Head of caudate nucleus (tissue), 42 donors: ENCODE data around the gene GCK.

Experiments used
- DNase-seq, 42 donors: peaks; one replicate each; pipeline versions ENCODE4 v3.0.0 to v3.0.0-alpha.2; 2020 to 2021; ENCODE audit warnings: mixed read lengths in 7 of 42
- intact Hi-C: fragments of 100-400 bp; cut with DNase I; formaldehyde crosslinking; loops from one replicate; pipeline ENCODE4 v1.15.0; 2022

The GCK gene

DNA sequence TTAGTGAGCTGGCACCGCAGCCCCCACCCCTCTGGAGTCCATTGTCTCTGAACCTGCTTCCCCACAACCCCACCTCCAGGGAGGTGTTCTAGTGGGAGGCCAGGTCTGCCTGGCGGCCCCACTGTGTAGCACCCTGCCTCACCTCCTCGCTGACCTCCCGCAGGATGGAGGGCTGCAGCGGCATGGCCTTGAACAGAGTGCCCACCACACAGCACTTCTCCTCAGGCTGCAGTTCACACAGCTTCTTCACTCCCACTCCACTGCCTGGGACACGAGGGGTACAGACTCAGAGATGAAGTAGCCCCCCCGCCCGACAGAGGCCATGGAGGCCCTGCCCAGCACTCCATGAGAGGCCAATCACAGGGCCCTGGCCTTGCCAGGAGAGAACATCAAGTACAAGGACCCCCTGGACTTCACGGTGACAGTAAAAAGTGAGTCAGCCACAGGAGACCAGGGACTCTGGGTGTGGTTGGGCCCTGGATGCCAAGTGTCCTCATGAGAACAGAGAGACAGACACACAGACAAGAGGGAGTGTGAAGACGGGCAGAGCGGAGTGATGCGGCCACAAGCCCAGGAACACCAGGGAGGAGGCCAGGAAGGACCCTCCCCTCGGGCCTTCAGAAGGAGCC lies 71.3 kb downstream of the GCK start:
- DNase-seq = no peak
- intact Hi-C loops = loop anchor here (5.0 kb wide), 1 partner anchor 36 kb away; the partner anchor contains the start of gene POLM

DNA sequence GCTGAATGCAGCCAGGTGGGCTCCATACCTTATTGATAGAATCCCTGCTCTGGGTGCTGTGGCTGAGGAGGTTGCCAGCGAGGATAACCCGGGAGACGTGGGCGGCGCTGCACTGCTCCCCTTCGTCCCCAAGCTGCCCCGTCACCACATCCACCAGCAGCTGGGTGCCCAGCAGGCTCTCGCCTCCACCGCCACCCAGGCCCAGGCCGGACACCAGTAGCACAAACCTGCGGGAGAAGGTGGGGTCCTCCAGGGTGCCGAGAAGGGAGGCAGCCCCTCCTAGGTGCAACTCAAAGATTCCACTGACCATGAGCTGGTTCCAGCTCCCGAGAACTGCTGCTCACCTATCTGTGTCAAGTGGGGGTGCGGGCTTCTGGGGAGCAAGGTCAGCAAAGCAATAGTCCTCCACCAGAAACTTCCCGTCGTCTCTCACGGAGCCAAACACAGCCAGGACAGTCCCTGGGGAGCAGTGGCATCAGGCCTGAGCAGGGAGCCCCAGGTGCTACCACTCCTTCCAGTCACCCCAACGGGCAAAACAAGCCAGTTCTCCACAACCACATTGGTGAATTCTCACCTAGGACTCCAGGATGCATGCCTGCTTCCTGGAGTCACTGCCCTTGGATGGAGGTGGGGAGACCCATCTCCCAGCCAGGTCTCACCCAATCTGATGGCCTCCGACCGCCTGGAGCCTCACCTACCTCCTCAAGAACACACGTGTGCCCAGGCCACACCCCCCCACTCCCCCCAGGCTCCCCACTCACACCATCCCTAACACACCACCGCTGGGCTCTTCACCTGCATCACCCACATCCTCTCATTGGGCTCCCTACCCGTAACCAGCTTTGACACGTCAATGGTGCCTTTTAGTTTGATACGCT lies 72.2 kb downstream of the GCK start:
- no peak for DNase-seq
- intact Hi-C loops = loop anchor here (5.0 kb wide), 1 partner anchor 35 kb away; the partner anchor contains the start of gene POLM

- no peak for DNase-seq
- intact Hi-C loops = loop anchor here (5.0 kb wide), 1 partner anchor 34 kb away; the partner anchor contains the start of gene POLM
These were observed 73.0 kb downstream of the GCK start for GRCh38 chr7:44116087-44116788.

DNA sequence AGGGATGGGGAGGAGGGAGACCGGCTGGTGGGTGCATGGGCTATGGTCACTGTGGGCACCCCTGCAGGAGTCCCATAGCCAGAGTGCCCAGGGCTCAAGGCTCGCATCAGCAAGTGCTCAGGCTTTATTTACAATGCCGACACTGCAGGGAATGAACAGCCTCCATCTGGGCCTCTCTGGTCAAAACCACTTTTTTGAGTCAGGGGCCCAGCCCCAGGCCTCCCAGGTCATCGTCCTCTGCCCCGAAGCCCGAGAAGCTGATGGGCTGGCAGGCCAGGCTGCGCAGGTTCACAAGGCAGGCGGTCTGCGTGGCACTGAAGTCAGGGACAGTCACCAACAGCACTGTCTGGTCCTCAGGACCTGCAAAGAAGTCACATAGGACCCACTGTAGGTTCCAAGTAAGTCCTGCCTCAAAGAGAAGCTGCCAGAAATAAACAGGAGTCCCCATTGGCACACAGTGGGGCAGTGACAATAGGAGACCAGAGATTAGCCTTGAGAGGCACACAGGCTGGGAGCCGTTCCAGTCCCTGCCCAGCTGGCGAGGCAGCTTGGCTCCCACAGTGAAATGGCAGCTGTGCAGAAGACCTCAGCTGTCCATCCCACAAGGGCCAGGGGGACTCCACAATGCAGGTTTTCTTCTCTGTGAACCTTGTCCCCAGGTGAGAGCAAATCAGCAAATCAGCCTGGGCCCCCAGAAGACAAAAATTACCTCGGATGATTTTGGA lies 74.5 kb downstream of the GCK start:
- DNase-seq = peak; percentile 67 to 93 (median 86)
- intact Hi-C loops = loop anchor here (5.0 kb wide), 1 partner anchor 32 kb away; the partner anchor contains the start of gene POLM

GRCh38 chr7:44113764-44114354 lies 75.4 kb downstream of the GCK start:
- DNase-seq = no peak
- intact Hi-C loops = no loop called here

GRCh38 chr7:44112997-44113763 lies 76.1 kb downstream of the GCK start:
- intact Hi-C loops = no loop called here
- DNase-seq = no peak

DNA sequence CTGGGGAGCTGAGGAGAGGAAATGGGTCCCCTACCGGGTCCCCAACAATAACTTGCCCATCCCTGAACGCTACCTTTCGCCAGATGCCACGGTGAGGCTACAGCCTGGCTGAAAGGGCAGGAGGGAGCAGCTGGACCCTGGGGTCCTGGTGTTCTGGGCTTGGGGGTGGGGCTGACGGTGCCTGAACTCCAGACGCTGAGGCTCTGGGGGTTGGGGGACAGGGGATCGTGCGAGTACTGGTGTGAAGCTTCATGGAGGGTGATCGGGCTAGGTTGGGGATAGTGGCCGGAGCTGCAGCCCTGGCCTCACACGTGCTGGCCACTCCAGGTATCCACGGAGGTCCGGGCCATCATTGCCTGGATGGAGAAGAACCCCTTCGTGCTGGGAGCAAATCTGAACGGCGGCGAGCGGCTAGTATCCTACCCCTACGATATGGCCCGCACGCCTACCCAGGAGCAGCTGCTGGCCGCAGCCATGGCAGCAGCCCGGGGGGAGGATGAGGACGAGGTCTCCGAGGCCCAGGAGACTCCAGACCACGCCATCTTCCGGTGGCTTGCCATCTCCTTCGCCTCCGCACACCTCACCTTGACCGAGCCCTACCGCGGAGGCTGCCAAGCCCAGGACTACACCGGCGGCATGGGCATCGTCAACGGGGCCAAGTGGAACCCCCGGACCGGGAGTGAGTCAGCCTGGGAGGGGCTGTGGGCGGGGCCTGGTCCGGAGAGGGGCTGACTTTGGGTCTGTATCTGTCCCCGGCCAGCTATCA lies 76.8 kb downstream of the GCK start:
- no peak for DNase-seq
- intact Hi-C loops = no loop called here

- intact Hi-C loops = no loop called here
These were observed 77.5 kb downstream of the GCK start for GRCh38 chr7:44111761-44112160.

DNA sequence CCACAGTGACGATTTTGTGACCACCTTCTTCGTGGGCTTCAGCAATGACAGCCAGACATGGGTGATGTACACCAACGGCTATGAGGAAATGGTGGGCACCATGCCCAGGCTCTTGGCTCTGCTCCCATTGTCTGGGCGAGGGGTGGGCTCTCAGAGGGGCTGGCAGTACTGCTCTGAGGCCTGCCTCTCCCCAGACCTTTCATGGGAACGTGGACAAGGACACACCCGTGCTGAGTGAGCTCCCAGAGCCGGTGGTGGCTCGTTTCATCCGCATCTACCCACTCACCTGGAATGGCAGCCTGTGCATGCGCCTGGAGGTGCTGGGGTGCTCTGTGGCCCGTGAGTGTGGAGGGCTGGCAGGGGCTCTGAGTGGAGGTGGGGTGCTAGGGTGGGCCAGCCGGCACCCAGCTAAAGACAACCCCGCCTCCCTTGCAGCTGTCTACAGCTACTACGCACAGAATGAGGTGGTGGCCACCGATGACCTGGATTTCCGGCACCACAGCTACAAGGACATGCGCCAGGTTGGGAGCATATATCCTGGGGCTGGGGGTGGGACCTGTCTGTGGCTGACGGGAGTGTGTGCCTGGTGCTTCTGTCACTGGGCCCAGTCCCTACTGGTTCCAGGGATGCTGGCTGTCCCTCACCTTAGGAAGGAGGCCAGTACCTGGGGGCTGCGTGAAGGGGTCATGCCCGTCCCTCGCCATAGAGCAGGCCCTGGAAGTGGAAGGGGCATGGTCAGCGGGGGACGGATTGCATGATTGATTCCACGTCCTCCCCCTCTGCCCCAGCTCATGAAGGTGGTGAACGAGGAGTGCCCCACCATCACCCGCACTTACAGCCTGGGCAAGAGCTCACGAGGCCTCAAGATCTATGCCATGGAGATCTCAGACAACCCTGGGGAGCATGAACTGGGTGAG lies 78.3 kb downstream of the GCK start:
- intact Hi-C loops = no loop called here
- DNase-seq = no peak

More at GRCh38 chr7:44111761-44112160, 77.5 kb downstream of the GCK start:
- DNase-seq = peak in 37 of 42 donors; percentile 20 to 85 (median 56)

DNA sequence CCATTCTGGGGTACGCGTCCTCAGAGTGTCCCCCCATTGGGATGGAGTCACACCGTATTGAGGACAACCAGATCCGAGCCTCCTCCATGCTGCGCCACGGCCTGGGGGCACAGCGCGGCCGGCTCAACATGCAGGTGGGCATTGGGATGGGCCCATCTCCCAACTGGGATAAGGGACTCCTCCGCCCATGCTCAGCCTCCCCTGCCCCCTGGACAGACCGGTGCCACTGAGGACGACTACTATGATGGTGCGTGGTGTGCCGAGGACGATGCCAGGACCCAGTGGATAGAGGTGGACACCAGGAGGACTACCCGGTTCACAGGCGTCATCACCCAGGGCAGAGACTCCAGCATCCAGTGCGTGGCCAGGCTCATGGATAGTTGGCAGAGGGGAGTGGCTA lies 79.2 kb downstream of the GCK start:
- intact Hi-C loops = no loop called here
- no peak for DNase-seq

DNA sequence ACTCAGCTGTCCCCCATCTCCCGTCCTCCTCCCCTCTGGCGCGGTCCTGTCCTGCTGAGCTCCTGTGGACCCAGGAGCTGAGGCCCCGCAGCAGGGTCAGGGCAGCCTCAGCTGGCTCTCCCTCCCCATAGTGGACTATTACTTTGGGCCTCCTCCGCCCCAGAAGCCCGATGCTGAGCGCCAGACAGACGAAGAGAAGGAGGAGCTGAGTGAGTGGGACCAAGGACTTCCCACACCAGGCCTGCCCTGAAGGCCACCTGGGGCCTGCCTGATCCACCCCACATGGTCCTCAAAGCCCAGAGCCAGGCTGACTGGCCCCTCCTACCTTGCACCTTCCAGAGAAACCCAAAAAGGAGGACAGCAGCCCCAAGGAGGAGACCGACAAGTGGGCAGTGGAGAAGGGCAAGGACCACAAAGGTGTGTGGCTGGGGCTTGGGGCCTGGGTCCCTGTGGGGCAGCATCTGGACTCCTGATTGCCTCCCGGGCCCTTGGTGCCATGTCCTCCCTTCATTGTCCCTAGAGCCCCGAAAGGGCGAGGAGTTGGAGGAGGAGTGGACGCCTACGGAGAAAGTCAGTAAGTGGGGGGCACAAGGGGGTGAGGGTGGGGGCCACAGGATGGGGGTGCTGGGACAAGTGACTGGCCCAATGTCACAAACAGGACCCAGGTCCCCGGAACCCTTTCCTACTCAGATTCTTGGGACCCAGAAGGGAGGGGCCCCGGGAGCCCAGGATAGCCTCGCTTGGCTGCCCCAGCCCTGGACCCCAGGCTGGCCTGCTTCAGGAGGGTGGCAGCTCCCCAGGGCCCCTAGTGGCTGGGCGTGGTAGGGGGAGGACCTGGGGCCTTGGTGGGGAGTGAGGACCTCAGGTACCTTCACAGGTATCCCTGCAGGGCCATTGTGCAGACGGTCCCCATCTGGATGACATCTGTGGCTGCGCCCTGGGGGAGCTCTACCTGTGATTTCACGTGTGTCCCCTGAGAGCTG lies 80.2 kb downstream of the GCK start:
- intact Hi-C loops = no loop called here
- DNase-seq = no peak

DNA sequence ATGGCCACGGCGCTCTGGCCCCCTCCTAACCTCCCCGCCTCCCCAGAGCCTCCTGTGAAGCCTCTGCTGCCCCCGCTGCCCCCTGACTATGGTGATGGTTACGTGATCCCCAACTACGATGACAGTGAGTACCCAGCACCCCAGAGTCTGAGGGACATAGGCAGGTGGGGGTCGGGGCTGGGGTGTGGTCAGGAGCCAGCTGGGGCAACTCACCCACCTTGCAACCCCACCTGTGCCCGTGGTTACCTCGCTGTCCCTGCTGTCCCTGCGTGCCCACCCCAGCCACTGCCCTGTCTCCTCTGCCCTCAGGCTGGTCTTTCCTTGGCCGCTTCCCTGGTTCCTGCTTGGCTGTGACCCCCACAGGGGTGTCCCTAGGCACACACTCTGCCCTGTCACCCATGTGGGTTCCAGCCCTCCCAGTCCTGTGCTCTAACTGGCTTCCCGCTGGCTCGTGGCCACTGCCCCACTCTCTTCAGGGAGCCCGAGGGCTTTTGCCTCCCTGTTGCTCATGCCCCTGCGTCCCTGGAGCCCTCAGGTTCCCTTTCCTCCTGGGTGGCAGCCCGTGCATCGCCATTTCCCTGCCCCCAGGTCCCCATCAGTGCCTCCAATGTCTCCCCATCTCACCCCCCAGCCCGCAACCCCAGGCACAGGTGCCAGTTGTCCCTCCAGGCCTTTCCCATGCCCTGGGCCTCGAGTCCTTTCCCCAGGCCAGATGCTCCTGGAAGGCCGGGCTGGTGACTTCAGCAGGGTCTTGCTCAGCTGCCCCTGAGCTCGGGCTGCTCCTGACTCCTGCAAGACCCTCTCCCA lies 81.1 kb downstream of the GCK start:
- DNase-seq = no peak
- intact Hi-C loops = no loop called here

DNA sequence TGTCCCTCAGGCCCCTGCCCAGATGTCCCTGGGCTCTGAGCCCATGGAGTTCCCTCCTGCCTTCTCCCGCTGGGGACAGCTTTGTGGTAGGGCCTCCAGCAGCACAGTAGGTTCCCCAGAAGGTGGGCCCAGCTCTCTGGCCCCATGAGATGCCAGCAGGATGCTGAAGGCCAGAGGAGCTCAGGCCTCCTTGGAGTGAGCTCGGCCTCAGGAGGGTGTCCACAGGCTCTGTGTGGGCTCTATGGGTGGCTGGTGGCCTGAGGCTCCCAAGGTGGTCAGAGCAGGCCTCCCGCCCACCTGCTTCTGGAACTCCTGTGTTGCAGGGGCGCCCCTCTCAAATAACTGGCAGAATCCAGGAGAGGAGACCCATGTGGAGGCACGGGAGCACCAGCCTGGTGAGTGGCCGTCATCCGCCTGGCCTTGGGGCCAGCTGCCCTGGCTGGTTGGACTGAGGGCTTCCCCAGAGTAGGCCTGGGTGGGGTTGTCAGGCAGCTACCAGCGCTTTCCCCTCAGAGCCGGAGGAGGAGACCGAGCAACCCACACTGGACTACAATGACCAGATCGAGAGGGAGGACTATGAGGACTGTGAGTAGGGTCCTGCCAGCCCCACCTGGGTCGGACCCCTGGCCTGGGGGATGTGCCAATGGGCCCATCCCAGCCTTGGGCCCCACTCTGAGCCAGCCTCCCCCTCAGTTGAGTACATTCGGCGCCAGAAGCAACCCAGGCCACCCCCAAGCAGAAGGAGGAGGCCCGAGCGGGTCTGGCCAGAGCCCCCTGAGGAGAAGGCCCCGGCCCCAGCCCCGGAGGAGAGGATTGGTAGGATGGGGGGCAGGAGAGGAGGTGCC lies 81.9 kb downstream of the GCK start:
- no peak for DNase-seq
- intact Hi-C loops = no loop called here
